H1 (cell line): ENCODE results near the gene FERMT2. TPM values are rescaled to one million over a fixed set of nuclear protein-coding genes. Genes with fewer than 3 reads are reported as not detected.

Experiments
- CTCF ChIA-PET: fragments of 300-600 bp; sonication (Branson Sonifier 250); formaldehyde crosslinking; loops from one replicate; lab custom pipeline; 2021; ENCODE audit not compliant: partially characterized antibody; lab: Charles Lee
- POLR2A ChIA-PET: fragments of 300-600 bp; sonication (Branson Sonifier 250); formaldehyde crosslinking; loops from one replicate; lab custom pipeline; 2021; ENCODE audit warnings: inconsistent platforms; ENCODE audit not compliant: partially characterized antibody; lab: Charles Lee
- DNase-seq, 2 experiments: peaks; one replicate each; pipeline versions ENCODE4 v3.0.0 to v3.0.0-alpha.2; 2010 to 2022; ENCODE audit warnings: low spot score in 2 of 2, low read depth in 1 of 2, mixed read lengths in 1 of 2
- FAIRE-seq: peaks from 2 replicates; lab custom pipeline; 2011; peaks lifted over from hg19 to GRCh38; lab: Jason Lieb, UNC
- H2AFZ ChIP-seq: 2 replicates; pipeline ENCODE4 v1.8.1; 2012; ENCODE audit warnings: low read length, inconsistent platforms
- H2AK5ac ChIP-seq: 2 replicates; pipeline ENCODE4 v1.6.1; 2013; ENCODE audit warnings: low read depth, low read length
- H2BK120ac ChIP-seq: replicated peaks from 2 replicates; pipeline ENCODE3; 2013; ENCODE audit warnings: low read depth, low read length, inconsistent platforms
- H2BK12ac ChIP-seq: 2 replicates; pipeline ENCODE4 v1.6.1; 2013; ENCODE audit warnings: low read depth, low read length
- H2BK15ac ChIP-seq: 2 replicates; pipeline ENCODE4 v1.6.1; 2013; ENCODE audit warnings: low read length
- H2BK20ac ChIP-seq: 2 replicates; pipeline ENCODE4 v1.6.1; 2013; ENCODE audit warnings: low read length
- H2BK5ac ChIP-seq: 2 replicates; pipeline ENCODE4 v1.6.1; 2013; ENCODE audit warnings: low read depth, low read length
- H3K14ac ChIP-seq: 2 replicates; pipeline ENCODE4 v1.6.1; 2013; ENCODE audit warnings: inconsistent platforms; ENCODE audit not compliant: insufficient read length
- H3K18ac ChIP-seq: 2 replicates; pipeline ENCODE4 v1.6.1; 2013; ENCODE audit warnings: low read length; ENCODE audit errors: extremely low read depth
- H3K23ac ChIP-seq: 2 replicates; pipeline ENCODE4 v1.6.1; 2013; ENCODE audit warnings: inconsistent platforms; ENCODE audit not compliant: insufficient read length
- H3K23me2 ChIP-seq: 2 replicates; pipeline ENCODE4 v1.6.1; 2013; ENCODE audit warnings: low read depth, low read length
- H3K27ac ChIP-seq: 2 replicates; pipeline ENCODE4 v1.6.1; 2011; ENCODE audit warnings: low read depth, low read length, inconsistent platforms
- H3K27me3 ChIP-seq, 4 experiments: replicated peaks in 1 of 4; 1 replicate in 1 of 4; 2 replicates in 3 of 4; pipeline versions ENCODE4 v1.6.1 to v1.8.1; 2011 to 2013; ENCODE audit warnings: low read length in 3 of 4, mild to moderate bottlenecking in 3 of 4, inconsistent platforms in 2 of 4, mixed read lengths in 2 of 4, moderate library complexity in 1 of 4; ENCODE audit not compliant: control insufficient read depth in 3 of 4, insufficient read depth in 3 of 4; ENCODE audit errors: extremely low read depth in 1 of 4
- H3K36me3 ChIP-seq, 4 experiments: 2 replicates each; pipeline versions ENCODE4 v1.6.1 to v1.8.1; 2011 to 2013; ENCODE audit warnings: mild to moderate bottlenecking in 4 of 4, low read length in 3 of 4, moderate library complexity in 2 of 4, control low read depth in 1 of 4, inconsistent platforms in 1 of 4; ENCODE audit not compliant: insufficient read depth in 4 of 4, control insufficient read depth in 2 of 4
- H3K4ac ChIP-seq: replicated peaks from 2 replicates; pipeline ENCODE3; 2013; ENCODE audit warnings: low read length, low read depth, mixed read lengths, inconsistent platforms; ENCODE audit not compliant: insufficient read length
- H3K4me1 ChIP-seq, 4 experiments: replicated peaks in 1 of 4; 1 replicate in 1 of 4; 2 replicates in 3 of 4; pipeline versions ENCODE4 v1.6.1 to v1.8.1; 2011 to 2013; ENCODE audit warnings: low read length in 3 of 4, inconsistent platforms in 2 of 4, mixed read lengths in 1 of 4; ENCODE audit not compliant: insufficient read depth in 4 of 4, control insufficient read depth in 3 of 4
- H3K4me2 ChIP-seq, 2 experiments: 2 replicates each; pipeline versions ENCODE4 v1.6.1 to v1.8.1; 2011 to 2013; ENCODE audit warnings: low read depth in 2 of 2, low read length in 2 of 2, control low read depth in 1 of 2, inconsistent platforms in 1 of 2, mild to moderate bottlenecking in 1 of 2; ENCODE audit not compliant: insufficient read depth in 1 of 2
- H3K4me3 ChIP-seq, 4 experiments: fragments of 200-600, 300-600 bp in 1 of 4; sonication (generic), shearing (Covaris generic), sonication (Bioruptor Twin) in 1 of 4; 2 replicates each; pipeline versions ENCODE4 v1.5.1 to v1.8.1; 2011 to 2016; ENCODE audit warnings: low read length in 4 of 4, low read depth in 3 of 4, control low read depth in 2 of 4, inconsistent platforms in 2 of 4, mild to moderate bottlenecking in 2 of 4, mixed read lengths in 1 of 4, moderate library complexity in 1 of 4; ENCODE audit not compliant: insufficient read depth in 2 of 4; ENCODE audit errors: extremely low read depth in 1 of 4
- H3K56ac ChIP-seq: replicated peaks from 2 replicates; pipeline ENCODE3; 2013; ENCODE audit warnings: low read depth, mild to moderate bottlenecking, mixed read lengths, low read length, inconsistent platforms; ENCODE audit not compliant: insufficient read length
- H3K79me1 ChIP-seq: 2 replicates; pipeline ENCODE4 v1.6.1; 2013; ENCODE audit warnings: low read depth, low read length, control low read depth
- H3K79me2 ChIP-seq, 2 experiments: 2 replicates each; pipeline versions ENCODE4 v1.6.1 to v1.8.1; 2012 to 2013; ENCODE audit warnings: low read length in 2 of 2, mild to moderate bottlenecking in 2 of 2, inconsistent platforms in 1 of 2; ENCODE audit not compliant: insufficient read depth in 2 of 2, control insufficient read depth in 1 of 2
- H3K9ac ChIP-seq, 4 experiments: replicated peaks in 1 of 4; 1 replicate in 1 of 4; 2 replicates in 3 of 4; pipeline versions ENCODE4 v1.6.1 to v1.8.1; 2011 to 2013; ENCODE audit warnings: low read depth in 3 of 4, low read length in 3 of 4, control low read depth in 2 of 4, mild to moderate bottlenecking in 2 of 4, moderate library complexity in 2 of 4, inconsistent platforms in 1 of 4; ENCODE audit errors: extremely low read depth in 1 of 4
- H3K9me3 ChIP-seq, 2 experiments: 2 replicates each; pipeline versions ENCODE4 v1.6.1 to v1.8.1; 2012 to 2013; ENCODE audit warnings: mild to moderate bottlenecking in 2 of 2, moderate library complexity in 2 of 2, control low read depth in 1 of 2, inconsistent platforms in 1 of 2, low read depth in 1 of 2, low read length in 1 of 2, mixed read lengths in 1 of 2; ENCODE audit not compliant: insufficient read depth in 2 of 2
- H4K20me1 ChIP-seq, 2 experiments: replicated peaks in 1 of 2; 2 replicates each; pipeline versions ENCODE3 to v1.8.1; 2011 to 2013; ENCODE audit warnings: inconsistent platforms in 2 of 2, low read length in 2 of 2, mild to moderate bottlenecking in 1 of 2; ENCODE audit not compliant: insufficient read depth in 2 of 2, control insufficient read depth in 1 of 2
- H4K5ac ChIP-seq: 2 replicates; pipeline ENCODE4 v1.6.1; 2013; ENCODE audit warnings: low read length, low read depth, mixed read lengths, inconsistent platforms; ENCODE audit not compliant: insufficient read length
- H4K8ac ChIP-seq: 2 replicates; pipeline ENCODE4 v1.8.0; 2013; ENCODE audit warnings: mild to moderate bottlenecking, moderate library complexity, low read length, inconsistent platforms; ENCODE audit not compliant: insufficient read depth; ENCODE audit errors: extremely low read depth
- H4K91ac ChIP-seq: replicated peaks from 2 replicates; pipeline ENCODE3; 2013; ENCODE audit warnings: low read length, mixed read lengths, inconsistent platforms; ENCODE audit not compliant: insufficient read length
- CHD1 ChIP-seq: IDR thresholded peaks from 2 replicates; pipeline ENCODE4 v1.6.1; 2012; ENCODE audit warnings: low read depth, low read length, improper control_type of control experiment
- EGR1 ChIP-seq: IDR thresholded peaks from 2 replicates; pipeline ENCODE4 v1.6.1; 2011; ENCODE audit warnings: low read depth, low read length, borderline replicate concordance
- FOSL1 ChIP-seq: IDR thresholded peaks from 2 replicates; pipeline ENCODE4 v1.6.1; 2011; ENCODE audit warnings: mild to moderate bottlenecking, low read depth, low read length, moderate library complexity; ENCODE audit not compliant: insufficient read depth
- GTF2F1 ChIP-seq: IDR thresholded peaks from 2 replicates; pipeline ENCODE4 v1.6.1; 2012; ENCODE audit warnings: low read depth, low read length, improper control_type of control experiment, borderline replicate concordance
- PHF8 ChIP-seq: fragments of 200-600 bp; sonication (generic); conservative IDR thresholded peaks from 2 replicates; pipeline ENCODE4 v1.7.1; 2012; ENCODE audit warnings: low read depth, mild to moderate bottlenecking, inconsistent platforms, low read length, moderate library complexity
- SP1 ChIP-seq: IDR thresholded peaks from 2 replicates; pipeline ENCODE4 v1.6.1; 2011; ENCODE audit warnings: low read depth, low read length
- SP4 ChIP-seq: IDR thresholded peaks from 2 replicates; pipeline ENCODE4 v1.6.1; 2012; ENCODE audit warnings: low read length, inconsistent platforms
- SUZ12 ChIP-seq: fragments of 200-600 bp; sonication (generic); IDR thresholded peaks from 2 replicates; pipeline ENCODE4 v1.6.1; 2012; ENCODE audit warnings: mild to moderate bottlenecking, inconsistent platforms, low read length, moderate library complexity, mixed read lengths
- WGBS, 2 experiments: shearing (Covaris generic) in 1 of 2; methylation state at CpG; one replicate each; pipeline versions ENCODE4 v1.1.6 to v1.1.7; 2013 to 2015; ENCODE audit warnings: low lambda C conversion rate in 2 of 2, mixed read lengths in 2 of 2, inconsistent platforms in 1 of 2, low coverage in 1 of 2, missing lambda C conversion rate in 1 of 2; ENCODE audit not compliant: insufficient replicate concordance in 2 of 2, insufficient coverage in 1 of 2, insufficient read length in 1 of 2; ENCODE audit errors: extremely low coverage in 1 of 2, missing lambda C conversion rate in 1 of 2; 5-methylcytosine and 5-hydroxymethylcytosine counted together
- polyA plus RNA-seq, 7 experiments: library from polyadenylated mRNA; depleted of rRNA in 3 of 7; stranded (reverse) in 5 of 7; unstranded in 2 of 7; fragments of >200 nt in 5 of 7; fragments of 200-250 nt in 2 of 7; gene quantifications; 1 replicate in 5 of 7; 2 replicates in 1 of 7; 4 replicates in 1 of 7; pipeline versions ENCODE4 v1.2.1 to v1.2.3, GENCODE V29; 2011 to 2013; ENCODE audit warnings: missing spikeins in 2 of 7, mixed read lengths in 2 of 7
- total RNA-seq: library from RNA; stranded (reverse); fragmentation: NEBNext Ultra II Directional; extraction: Animal tissue kit (Norgen Biotek cat#: 25700); gene quantifications from 2 replicates; pipeline ENCODE4 v1.2.1, GENCODE V29; 2021
- TF ChIP-seq, protein P1 (sequence below), 3 experiments: IDR thresholded peaks; 1 replicate in 2 of 3; 2 replicates in 1 of 3; pipeline versions ENCODE4 v1.5.1 to v1.6.1; 2011; ENCODE audit warnings: low read length in 3 of 3, mild to moderate bottlenecking in 3 of 3, inconsistent platforms in 2 of 3, low read depth in 1 of 3, moderate library complexity in 1 of 3; ENCODE audit not compliant: insufficient read depth in 1 of 3; ENCODE audit errors: control extremely low read depth in 1 of 3
- TF ChIP-seq, protein P2 (sequence below): IDR thresholded peaks from 2 replicates; pipeline ENCODE4 v1.6.1; 2012; ENCODE audit warnings: low read length, inconsistent platforms

The FERMT2 gene
- total and polyA plus RNA-seq, 2 of the 8 experiments (the other 6 are each of a cell fraction or from before 2014, with no cell fraction given): 53.3 to 142 TPM

DNA sequence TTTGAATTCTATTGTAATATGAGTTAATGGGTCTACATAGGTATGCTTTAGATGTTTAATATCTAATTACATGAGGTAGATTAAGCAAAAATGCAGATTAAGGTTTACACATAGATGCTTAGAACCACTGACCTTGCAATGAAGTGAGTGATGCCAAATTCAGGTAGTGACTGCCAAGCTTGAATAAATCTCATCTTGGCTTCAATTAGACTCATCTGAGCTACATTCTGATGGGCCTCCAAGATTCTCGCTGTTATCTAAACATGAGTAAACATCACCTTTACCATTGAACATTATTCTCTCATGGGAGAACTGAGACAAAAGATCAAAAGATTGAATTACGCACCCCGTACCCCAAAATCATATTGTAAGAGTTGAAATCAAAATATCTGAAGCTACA, 90.6 kb downstream of the FERMT2 start:
- POLR2A ChIA-PET: interaction anchor here (0.8 kb wide), 1 partner anchor 13 kb away, joined by 3 read pairs; no protein-coding TSS in a partner anchor
- no peaks in the 10 kb centered on the region for H3K27me3 ChIP-seq
- no peak overlapping the region for H3K4me3 ChIP-seq
- DNase-seq: no peak
- no peak overlapping the region for H2AK5ac ChIP-seq
- no peaks in the 10 kb centered on the region for H3K23me2 ChIP-seq
- H3K4me2 ChIP-seq: no peak overlapping the region
- WGBS, 2 experiments: 99% methylated on average over 3 of the region's 3 CpGs; no CpG with 5 or more reads in 1 of the 2 experiments
- no peak for FAIRE-seq
- no peak overlapping the region for H2BK12ac ChIP-seq
- H3K79me2 ChIP-seq: no peaks in the 10 kb centered on the region
- H3K36me3 ChIP-seq: peaks cover 8 to 69% (median 30%) of the 10 kb centered on the region in 4 experiments; a peak in 7 of 8 replicates
- H3K9me3 ChIP-seq: no peaks in the 10 kb centered on the region
- H3K9ac ChIP-seq: no peak overlapping the region
- no peak overlapping the region for H2BK20ac ChIP-seq
- no peak overlapping the region for H3K23ac ChIP-seq
- no peak overlapping the region for H3K4ac ChIP-seq
- no peak overlapping the region for H4K91ac ChIP-seq
- H4K20me1 ChIP-seq: no peaks in the 10 kb centered on the region
- H3K56ac ChIP-seq: no peak overlapping the region
- H4K5ac ChIP-seq: no peak overlapping the region
- no peak overlapping the region for H2AFZ ChIP-seq
- no peak overlapping the region for H4K8ac ChIP-seq
- no peak overlapping the region for H2BK5ac ChIP-seq
- no peak overlapping the region for H3K14ac ChIP-seq
- H3K27ac ChIP-seq: no peak overlapping the region
- no peaks in the 10 kb centered on the region for H3K79me1 ChIP-seq
- CTCF ChIA-PET: interaction anchor here (0.9 kb wide), 1 partner anchor 12 kb away, joined by 3 read pairs; no protein-coding TSS in a partner anchor
- H3K4me1 ChIP-seq: peaks cover 0 to 4% (median 0%) of the 10 kb centered on the region in 4 experiments; a peak in 1 of 7 replicates
- H2BK120ac ChIP-seq: no peak overlapping the region
- H3K18ac ChIP-seq: no peak overlapping the region
- H2BK15ac ChIP-seq: no peak overlapping the region
- TF ChIP-seq, protein P1, sequence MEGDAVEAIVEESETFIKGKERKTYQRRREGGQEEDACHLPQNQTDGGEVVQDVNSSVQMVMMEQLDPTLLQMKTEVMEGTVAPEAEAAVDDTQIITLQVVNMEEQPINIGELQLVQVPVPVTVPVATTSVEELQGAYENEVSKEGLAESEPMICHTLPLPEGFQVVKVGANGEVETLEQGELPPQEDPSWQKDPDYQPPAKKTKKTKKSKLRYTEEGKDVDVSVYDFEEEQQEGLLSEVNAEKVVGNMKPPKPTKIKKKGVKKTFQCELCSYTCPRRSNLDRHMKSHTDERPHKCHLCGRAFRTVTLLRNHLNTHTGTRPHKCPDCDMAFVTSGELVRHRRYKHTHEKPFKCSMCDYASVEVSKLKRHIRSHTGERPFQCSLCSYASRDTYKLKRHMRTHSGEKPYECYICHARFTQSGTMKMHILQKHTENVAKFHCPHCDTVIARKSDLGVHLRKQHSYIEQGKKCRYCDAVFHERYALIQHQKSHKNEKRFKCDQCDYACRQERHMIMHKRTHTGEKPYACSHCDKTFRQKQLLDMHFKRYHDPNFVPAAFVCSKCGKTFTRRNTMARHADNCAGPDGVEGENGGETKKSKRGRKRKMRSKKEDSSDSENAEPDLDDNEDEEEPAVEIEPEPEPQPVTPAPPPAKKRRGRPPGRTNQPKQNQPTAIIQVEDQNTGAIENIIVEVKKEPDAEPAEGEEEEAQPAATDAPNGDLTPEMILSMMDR (IDR thresholded peaks at IDR 0.05; ENCODE audit: control extremely low read depth in 1 of 3, insufficient read depth in 1 of 3, low read depth in 1 of 3, low read length in 3 of 3): no peak
- no peak for TF ChIP-seq EGR1
- no peak for TF ChIP-seq FOSL1
- no peak for TF ChIP-seq SUZ12
- no peak for TF ChIP-seq CHD1
- no peak for TF ChIP-seq SP1
- TF ChIP-seq, protein P2, sequence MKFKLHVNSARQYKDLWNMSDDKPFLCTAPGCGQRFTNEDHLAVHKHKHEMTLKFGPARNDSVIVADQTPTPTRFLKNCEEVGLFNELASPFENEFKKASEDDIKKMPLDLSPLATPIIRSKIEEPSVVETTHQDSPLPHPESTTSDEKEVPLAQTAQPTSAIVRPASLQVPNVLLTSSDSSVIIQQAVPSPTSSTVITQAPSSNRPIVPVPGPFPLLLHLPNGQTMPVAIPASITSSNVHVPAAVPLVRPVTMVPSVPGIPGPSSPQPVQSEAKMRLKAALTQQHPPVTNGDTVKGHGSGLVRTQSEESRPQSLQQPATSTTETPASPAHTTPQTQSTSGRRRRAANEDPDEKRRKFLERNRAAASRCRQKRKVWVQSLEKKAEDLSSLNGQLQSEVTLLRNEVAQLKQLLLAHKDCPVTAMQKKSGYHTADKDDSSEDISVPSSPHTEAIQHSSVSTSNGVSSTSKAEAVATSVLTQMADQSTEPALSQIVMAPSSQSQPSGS: no peak
- no peak for TF ChIP-seq SP4
- no peak for TF ChIP-seq PHF8
- TF ChIP-seq GTF2F1: no peak
